ENCODE data around the gene PCDHGC4.

Gene PCDHGC4

GRCh38 chr5:141506381-141507155 is 21.7 kb downstream of the PCDHGC4 start:
- no peak overlapping the region for H3K4me3 ChIP-seq (ENCODE audit: low read depth, low read length)
- no peak for DNase-seq (ENCODE audit: low read depth)
- TF ChIP-seq, protein P1, sequence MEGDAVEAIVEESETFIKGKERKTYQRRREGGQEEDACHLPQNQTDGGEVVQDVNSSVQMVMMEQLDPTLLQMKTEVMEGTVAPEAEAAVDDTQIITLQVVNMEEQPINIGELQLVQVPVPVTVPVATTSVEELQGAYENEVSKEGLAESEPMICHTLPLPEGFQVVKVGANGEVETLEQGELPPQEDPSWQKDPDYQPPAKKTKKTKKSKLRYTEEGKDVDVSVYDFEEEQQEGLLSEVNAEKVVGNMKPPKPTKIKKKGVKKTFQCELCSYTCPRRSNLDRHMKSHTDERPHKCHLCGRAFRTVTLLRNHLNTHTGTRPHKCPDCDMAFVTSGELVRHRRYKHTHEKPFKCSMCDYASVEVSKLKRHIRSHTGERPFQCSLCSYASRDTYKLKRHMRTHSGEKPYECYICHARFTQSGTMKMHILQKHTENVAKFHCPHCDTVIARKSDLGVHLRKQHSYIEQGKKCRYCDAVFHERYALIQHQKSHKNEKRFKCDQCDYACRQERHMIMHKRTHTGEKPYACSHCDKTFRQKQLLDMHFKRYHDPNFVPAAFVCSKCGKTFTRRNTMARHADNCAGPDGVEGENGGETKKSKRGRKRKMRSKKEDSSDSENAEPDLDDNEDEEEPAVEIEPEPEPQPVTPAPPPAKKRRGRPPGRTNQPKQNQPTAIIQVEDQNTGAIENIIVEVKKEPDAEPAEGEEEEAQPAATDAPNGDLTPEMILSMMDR (IDR thresholded peaks at IDR 0.05; ENCODE audit: low read depth, low read length, missing control alignments) = no peak

DNA sequence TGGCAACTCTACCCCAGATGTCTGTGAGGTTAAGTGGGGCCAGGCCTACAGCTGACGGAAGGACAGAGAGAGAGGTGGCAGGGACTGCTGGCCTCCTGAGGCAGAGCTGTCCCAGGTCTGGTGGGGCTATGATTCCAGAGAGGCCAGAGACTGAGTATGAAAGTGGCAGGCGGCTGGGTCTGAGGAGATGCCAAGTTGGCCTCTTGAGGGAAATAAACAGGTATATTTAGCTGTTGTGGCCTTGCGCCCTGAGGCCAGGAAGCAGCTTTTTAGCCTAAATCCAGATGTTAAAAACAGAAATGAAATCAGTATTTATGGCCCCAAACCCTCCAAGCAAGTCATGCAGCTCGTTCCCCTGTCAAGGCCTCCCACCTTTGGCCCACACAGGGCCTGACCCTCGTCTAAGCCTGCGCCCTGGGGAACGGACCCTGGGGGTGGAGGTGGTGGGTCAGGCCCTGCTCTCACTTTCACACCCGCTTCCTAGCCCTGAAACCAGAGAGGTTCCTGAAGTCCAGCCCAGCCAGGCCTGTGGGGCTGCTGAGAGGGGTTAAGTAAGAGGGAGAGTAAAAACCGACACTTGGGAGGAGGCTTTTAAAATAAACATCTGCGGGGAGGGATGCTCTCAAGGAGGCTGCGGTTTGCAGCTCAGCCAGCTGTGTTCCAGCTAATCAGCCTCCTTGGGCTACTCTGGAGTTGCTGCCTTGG is 22.7 kb downstream of the PCDHGC4 start:
- no peak for DNase-seq (ENCODE audit: low read depth)
- TF ChIP-seq, protein P1 (IDR thresholded peaks at IDR 0.05; ENCODE audit: low read depth, low read length, missing control alignments) = no peak
- H3K4me3 ChIP-seq (ENCODE audit: low read depth, low read length) = peak overlapping the region; percentile 23

GRCh38 chr5:141508440-141508797 is 23.6 kb downstream of the PCDHGC4 start:
- TF ChIP-seq, protein P1 (IDR thresholded peaks at IDR 0.05; ENCODE audit: low read depth, low read length, missing control alignments) = no peak
- peak overlapping the region; percentile 23 for H3K4me3 ChIP-seq (ENCODE audit: low read depth, low read length)
- no peak for DNase-seq (ENCODE audit: low read depth)

DNA sequence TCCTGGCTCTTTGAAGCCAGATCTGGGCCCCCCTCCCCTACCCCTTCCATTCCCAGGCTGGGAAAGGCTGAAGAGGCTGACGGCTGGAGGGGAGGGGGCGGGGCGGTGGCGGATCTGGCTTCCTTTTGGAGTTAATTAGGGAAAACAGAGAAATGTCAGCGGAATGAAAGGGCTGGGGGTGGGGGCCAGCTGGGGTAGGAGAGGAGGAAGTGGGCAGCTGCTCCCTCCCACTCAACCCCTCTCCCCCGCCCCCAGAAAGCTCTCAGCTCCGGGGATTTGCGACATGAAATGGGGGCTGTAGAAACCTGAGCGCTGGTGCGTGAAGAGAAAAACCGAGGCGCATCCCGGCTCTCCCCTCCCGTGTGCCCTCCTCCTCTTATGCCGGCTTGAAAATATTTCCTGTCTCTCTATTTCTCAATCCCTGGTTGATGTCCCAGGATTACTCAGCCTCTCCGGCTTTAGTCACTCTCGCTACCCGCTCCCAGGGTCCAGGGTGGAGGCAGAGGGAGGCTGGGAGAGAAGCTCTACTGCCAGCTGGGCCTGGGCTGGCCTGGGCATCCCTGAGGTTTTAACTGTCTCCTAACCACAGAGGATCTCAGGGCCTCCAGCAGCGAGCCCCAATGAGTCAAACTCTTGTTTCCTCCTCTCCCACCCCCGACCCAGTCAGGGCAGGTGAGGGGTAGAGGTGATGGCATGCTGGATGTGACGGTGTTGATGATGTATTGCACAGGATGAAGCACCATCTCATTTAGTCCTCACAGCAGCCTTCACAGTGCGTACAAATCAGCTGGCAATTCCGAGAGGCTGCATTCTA is 24.2 kb downstream of the PCDHGC4 start:
- peak overlapping the region; percentile 51 for H3K4me3 ChIP-seq (ENCODE audit: low read depth, low read length)
- no peak for DNase-seq (ENCODE audit: low read depth)
- TF ChIP-seq, protein P1 (IDR thresholded peaks at IDR 0.05; ENCODE audit: low read depth, low read length, missing control alignments) = no peak

DNA sequence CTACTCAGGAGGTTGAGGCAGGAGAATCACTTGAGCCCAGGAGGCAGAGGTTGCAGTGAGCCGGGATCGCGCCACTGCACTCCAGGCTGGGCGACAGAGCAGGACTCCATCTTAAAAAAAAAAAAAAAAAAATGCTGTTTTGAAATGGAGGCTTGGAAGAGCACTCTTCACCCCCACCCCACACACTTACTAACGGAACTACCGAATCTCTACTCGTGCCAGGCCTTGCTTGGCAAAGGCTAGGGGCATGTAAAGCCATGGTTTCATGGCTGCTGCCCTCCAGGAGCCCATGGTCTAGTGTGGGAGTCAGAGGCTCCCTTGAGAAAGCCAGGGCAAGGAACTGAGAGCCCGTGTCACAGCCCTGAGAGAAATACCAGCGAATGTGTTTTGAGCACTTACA is 25.3 kb downstream of the PCDHGC4 start:
- DNase-seq (ENCODE audit: low read depth) = no peak
- peak overlapping the region; percentile 51 for H3K4me3 ChIP-seq (ENCODE audit: low read depth, low read length)
- TF ChIP-seq, protein P1 (IDR thresholded peaks at IDR 0.05; ENCODE audit: low read depth, low read length, missing control alignments) = no peak

- TF ChIP-seq, protein P1 (IDR thresholded peaks at IDR 0.05; ENCODE audit: low read depth, low read length, missing control alignments) = no peak
- peak; percentile 90 for DNase-seq (ENCODE audit: low read depth)
- peak overlapping the region; percentile 51 for H3K4me3 ChIP-seq (ENCODE audit: low read depth, low read length)
These were observed 26.2 kb downstream of the PCDHGC4 start for GRCh38 chr5:141510850-141511601.

All from GM12864 (cell line).